Prostate gland (tissue), 2 donors: Measurements from ENCODE around the gene MAPK1. TPM values are rescaled to one million over a fixed set of nuclear protein-coding genes. Genes with fewer than 3 reads are reported as not detected.
"Not testable (repeated sequence)": the region's sequence is repeated elsewhere in the genome, so short reads cannot be mapped to it uniquely, and the experiment has no call there.

ENCODE experiments used
- DNase-seq: peaks from one replicate; pipeline ENCODE4 v3.0.0-alpha.2; 2019; ENCODE audit warnings: low spot score
- H3K27ac ChIP-seq, 2 donors: fragments of 200-600 bp; sonication (generic); 2 replicates each; pipeline ENCODE4 v1.5.1; 2017 to 2019
- H3K27me3 ChIP-seq: fragments of 200-600 bp; sonication (generic); replicated peaks from 2 replicates; pipeline ENCODE4 v1.5.1; 2019; ENCODE audit not compliant: insufficient read depth
- H3K36me3 ChIP-seq, 2 donors: fragments of 200-600 bp; sonication (generic); 1 replicate in 1 of 2; 2 replicates in 1 of 2; pipeline versions ENCODE4 v1.5.1 to v1.8.1; 2017 to 2019
- H3K4me1 ChIP-seq: fragments of 200-600 bp; sonication (generic); replicated peaks from 2 replicates; pipeline ENCODE4 v1.5.1; 2019
- H3K4me3 ChIP-seq, 2 donors: fragments of 200-600 bp; sonication (generic); 2 replicates each; pipeline ENCODE4 v1.5.1; 2017 to 2019
- H3K9me3 ChIP-seq: fragments of 200-600 bp; sonication (generic); 2 replicates; pipeline ENCODE4 v1.5.1; 2017
- POLR2A ChIP-seq: fragments of 450-650 bp; IDR thresholded peaks from one replicate; pipeline ENCODE4 v1.6.1; 2016; ENCODE audit warnings: antibody characterized with exemption, mild to moderate bottlenecking
- POLR2AphosphoS5 ChIP-seq: sonication (generic); formaldehyde crosslinking; IDR thresholded peaks from one replicate; pipeline ENCODE4 v1.6.1; 2017; ENCODE audit warnings: antibody characterized with exemption
- WGBS: methylation state at CpG from one replicate; pipeline ENCODE4 v1.1.5; 2018; 5-methylcytosine and 5-hydroxymethylcytosine counted together
- intact Hi-C: fragments of 100-400 bp; cut with DNase I; formaldehyde crosslinking; loops from one replicate; pipeline ENCODE4 v1.14.2; 2022
- total RNA-seq, 2 donors: library from RNA; depleted of rRNA; stranded (reverse); fragments of >200 nt; gene quantifications; one replicate each; pipeline ENCODE4 v1.1.0, GENCODE V29; 2016
- TF ChIP-seq, protein P1 (sequence below), 4 experiments: fragments of 200-600 bp in 2 of 4; fragments of 450-650 bp in 2 of 4; sonication (generic) in 2 of 4; IDR thresholded peaks; 1 replicate in 3 of 4; 2 replicates in 1 of 4; pipeline ENCODE4 v1.5.1; 2016 to 2019; ENCODE audit warnings: antibody characterized with exemption in 4 of 4, mild to moderate bottlenecking in 2 of 4, moderate library complexity in 2 of 4

MAPK1 gene
- total RNA-seq, 2 donors from 2014 or later = 89.6 to 92.1 TPM

DNA sequence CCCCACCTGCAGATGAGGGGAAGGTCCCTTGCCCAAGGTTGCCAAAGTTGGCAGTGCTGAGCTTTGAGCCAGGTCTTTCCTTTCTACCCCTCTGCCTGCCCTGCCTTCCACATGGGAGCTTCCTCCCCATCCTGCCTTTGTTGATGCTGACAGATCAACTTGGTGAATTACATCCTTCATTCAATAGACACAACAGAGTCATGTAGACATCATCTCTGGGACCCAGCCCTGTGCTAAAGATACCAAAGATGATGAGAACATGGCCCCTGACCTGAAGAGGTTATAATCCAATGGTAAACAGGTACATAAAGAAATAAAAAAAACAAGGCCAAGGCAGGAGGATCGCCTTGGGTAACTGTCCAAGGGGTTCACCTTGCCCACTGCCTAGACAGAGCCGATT lies 42.4 kb upstream of the MAPK1 start:
- Histone ChIP-seq H3K4me3 (no peak overlapping the region), H3K27me3 (no peaks in the 10 kb centered on the region), H3K27ac (no peak overlapping the region), H3K4me1 (no peaks in the 10 kb centered on the region), H3K9me3 (no peaks in the 10 kb centered on the region), H3K36me3 (no peaks in the 10 kb centered on the region)
- TF ChIP-seq POLR2AphosphoS5 = no peak
- intact Hi-C loops = no loop called here
- no peak for DNase-seq
- 96% methylated on average over 2 of the region's 2 CpGs for WGBS

DNA sequence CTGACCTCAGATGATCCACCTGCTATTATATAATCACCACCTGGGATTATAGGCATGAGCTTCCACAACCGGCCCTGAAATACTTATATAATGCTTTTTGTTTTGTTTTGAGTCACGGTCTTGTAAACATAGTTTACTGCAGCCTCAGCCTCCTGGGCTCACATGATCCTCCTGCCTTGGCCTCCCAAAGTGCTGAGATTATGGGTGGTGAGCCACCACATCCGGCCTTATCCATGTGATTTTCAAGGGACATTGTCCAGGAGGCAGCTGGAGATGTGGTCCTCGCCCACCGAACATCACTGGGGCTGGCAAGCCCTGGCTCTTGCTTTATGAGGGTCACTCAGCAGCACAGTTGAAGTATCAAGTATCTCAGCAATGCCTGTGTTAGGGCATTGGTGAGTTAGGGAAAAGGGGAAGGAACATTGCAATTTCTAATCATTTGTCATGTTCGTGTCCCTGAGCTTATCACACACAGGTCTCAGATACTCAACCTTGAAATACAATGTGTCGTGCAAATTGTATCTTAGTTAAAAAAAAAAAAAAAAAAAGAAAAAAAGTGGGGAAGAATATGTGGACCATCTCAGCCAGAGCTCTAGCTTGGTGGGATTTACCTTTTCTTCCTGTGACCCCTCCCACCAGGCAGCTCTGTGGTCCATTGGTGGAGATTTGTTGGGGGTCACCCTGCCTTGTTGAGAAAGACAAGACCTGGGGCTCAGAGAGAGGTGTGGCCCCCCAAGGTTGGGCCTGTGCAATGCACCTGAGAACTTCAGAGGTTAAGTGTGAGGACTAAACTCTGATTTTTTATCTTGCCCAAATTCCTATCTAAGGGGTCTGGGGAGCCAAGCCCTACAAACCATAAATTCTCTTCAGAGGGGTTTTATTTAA lies 40.4 kb upstream of the MAPK1 start:
- Histone ChIP-seq H3K4me1 (no peaks in the 10 kb centered on the region), H3K27me3 (no peaks in the 10 kb centered on the region), H3K9me3 (no peaks in the 10 kb centered on the region), H3K4me3 (no peak overlapping the region), H3K36me3 (no peaks in the 10 kb centered on the region), H3K27ac (no peak overlapping the region)
- no peak for DNase-seq
- intact Hi-C loops = no loop called here
- 90% methylated on average over 7 of the region's 7 CpGs for WGBS
- TF ChIP-seq POLR2AphosphoS5 = no peak
- TF ChIP-seq, protein P1, sequence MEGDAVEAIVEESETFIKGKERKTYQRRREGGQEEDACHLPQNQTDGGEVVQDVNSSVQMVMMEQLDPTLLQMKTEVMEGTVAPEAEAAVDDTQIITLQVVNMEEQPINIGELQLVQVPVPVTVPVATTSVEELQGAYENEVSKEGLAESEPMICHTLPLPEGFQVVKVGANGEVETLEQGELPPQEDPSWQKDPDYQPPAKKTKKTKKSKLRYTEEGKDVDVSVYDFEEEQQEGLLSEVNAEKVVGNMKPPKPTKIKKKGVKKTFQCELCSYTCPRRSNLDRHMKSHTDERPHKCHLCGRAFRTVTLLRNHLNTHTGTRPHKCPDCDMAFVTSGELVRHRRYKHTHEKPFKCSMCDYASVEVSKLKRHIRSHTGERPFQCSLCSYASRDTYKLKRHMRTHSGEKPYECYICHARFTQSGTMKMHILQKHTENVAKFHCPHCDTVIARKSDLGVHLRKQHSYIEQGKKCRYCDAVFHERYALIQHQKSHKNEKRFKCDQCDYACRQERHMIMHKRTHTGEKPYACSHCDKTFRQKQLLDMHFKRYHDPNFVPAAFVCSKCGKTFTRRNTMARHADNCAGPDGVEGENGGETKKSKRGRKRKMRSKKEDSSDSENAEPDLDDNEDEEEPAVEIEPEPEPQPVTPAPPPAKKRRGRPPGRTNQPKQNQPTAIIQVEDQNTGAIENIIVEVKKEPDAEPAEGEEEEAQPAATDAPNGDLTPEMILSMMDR (IDR thresholded peaks at IDR 0.05) = no peak
- no peak for TF ChIP-seq POLR2A

DNA sequence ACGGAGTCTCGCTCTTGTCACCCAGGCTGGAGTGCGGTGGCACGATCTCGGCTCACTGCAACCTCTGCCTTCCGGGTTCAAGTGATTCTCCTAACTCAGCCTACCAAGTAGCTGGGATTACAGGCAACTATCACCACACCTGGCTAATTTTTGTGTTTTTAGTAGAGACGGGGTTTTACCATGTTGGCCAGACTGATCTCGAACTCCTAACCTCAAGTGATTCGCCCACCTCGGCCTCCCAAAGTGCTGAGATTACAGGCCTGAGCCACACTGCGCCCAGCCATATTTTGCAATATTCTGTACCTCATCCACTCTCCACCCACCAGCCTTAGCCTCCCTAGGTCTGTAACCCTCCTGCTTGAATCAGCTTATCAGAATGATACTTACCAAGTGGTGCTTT lies 37.8 kb upstream of the MAPK1 start:
- H3K4me3 ChIP-seq, H3K36me3 ChIP-seq, intact Hi-C loops, H3K27ac ChIP-seq, H3K9me3 ChIP-seq, H3K4me1 ChIP-seq, H3K27me3 ChIP-seq, DNase-seq: not testable (repeated sequence)
- 97% methylated on average over 11 of the region's 11 CpGs for WGBS

DNA sequence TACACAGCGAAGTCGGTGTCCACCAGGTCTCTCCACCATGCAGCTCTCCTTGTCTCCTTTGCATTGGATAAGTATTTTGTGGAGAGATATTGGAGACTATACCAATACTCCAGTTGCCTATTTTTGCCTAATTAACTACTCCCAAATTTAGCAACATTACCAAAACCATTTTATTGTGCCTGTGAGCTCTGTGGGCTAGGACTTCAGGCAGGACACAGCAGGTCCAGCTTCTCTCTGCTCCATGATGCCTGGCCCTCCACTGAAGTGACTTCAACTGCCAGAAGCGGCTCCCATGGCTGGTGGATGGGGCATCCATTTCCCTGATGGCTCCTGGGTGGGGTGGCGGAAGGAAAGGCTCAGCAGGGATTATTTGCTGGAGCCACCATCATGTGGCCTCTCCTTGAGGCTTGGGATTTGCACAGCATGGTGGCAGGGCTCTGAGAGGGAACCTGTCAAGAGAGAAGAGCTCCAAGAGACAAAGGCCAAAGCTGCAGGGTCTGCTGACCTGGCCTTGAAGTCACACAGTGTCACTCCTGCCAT lies 36.9 kb upstream of the MAPK1 start:
- Histone ChIP-seq H3K9me3 (no peaks in the 10 kb centered on the region), H3K4me3 (no peak overlapping the region), H3K27me3 (no peaks in the 10 kb centered on the region), H3K27ac (no peak overlapping the region), H3K36me3 (no peaks in the 10 kb centered on the region), H3K4me1 (no peaks in the 10 kb centered on the region)
- intact Hi-C loops = no loop called here
- no peak for DNase-seq
- TF ChIP-seq POLR2AphosphoS5 (no peak), POLR2A (no peak)
- TF ChIP-seq, protein P1 (IDR thresholded peaks at IDR 0.05) = no peak
- 93% methylated on average over 4 of the region's 4 CpGs for WGBS

DNA sequence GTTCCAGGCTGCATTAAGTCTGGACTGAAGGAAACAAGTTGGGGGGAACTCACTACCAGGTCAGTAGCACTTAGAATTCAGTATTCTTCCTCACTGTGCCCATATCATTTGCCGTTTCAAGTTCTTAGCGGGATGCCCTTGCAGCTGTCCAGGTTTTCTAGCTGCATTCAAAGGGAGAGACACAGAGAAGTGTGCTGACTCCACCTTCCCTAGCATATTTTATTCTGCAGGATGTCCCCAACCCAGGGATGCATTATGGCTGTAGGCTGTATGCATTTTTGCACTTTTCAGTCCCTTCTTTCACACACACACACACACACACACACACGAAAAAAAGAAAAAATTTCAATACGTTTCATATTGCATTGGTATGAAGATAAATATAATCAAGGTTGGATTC lies 35.8 kb upstream of the MAPK1 start:
- Histone ChIP-seq H3K4me1 (no peaks in the 10 kb centered on the region), H3K36me3 (no peaks in the 10 kb centered on the region), H3K9me3 (no peaks in the 10 kb centered on the region), H3K27ac (no peak overlapping the region), H3K4me3 (no peak overlapping the region), H3K27me3 (no peaks in the 10 kb centered on the region)
- TF ChIP-seq POLR2AphosphoS5 (no peak), POLR2A (no peak)
- TF ChIP-seq, protein P1 (IDR thresholded peaks at IDR 0.05) = no peak
- no peak for DNase-seq
- WGBS = 96% methylated on average over 4 of the region's 4 CpGs
- intact Hi-C loops = no loop called here
